ENCODE data around the gene KLHL3. TPM values are rescaled to one million over a fixed set of nuclear protein-coding genes. Genes with fewer than 3 reads are reported as not detected.

Gene KLHL3
- total RNA-seq, 5 donors from 2014 or later (not counting 1 experiment from before 2014, with no cell fraction given): 15.1 to 28.0 (median 26.5) TPM

DNA sequence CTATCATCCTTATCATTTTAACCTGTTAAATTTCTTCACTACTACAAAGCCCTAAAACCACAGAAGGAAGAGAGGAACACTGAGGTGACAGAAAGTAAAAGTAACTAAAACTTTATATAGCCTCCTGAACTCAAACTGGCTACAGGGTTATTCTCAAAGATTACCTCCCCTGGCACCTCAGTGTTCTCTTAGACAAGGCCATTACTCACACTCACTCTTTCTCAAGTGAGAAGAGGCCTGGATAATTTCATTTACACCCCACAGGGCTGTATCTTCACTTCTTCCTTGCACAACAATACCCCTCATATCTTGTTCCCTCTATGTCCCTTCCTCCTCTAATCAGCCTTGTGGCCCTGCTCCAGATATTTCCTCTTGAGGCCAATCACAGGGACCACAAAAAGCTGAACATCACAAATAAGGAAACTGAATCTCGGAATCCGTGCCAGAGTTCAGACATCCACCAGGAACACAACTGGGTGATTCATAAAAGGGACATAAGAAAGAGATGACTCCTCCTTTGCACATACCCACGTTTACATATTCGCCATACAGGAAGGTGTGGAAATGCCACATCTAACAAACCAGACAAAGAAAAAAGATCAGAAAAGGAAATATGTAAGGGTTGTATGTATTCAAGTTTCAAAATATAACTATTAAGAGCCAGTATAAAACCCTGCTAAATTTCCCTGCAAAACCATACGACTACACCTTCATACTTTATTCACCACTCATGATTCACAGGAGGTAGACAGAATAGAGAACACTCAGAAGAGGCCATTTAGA is 1.7 kb upstream of the KLHL3 start:
- ChIA-PET POLR2A (interaction anchor here in 1 of 2 donors (0.5 to 0.6 kb wide), 2 partner anchors 13 to 152 kb away, joined by 3 to 6 read pairs; partner anchors contain the start of gene PKD2L2), CTCF (interaction anchor here (1.0 to 3.2 kb wide), 5 partner anchors 9 to 76 kb away, joined by 4 to 15 read pairs (median 5); no protein-coding TSS in a partner anchor)
- ATAC-seq (replicated peaks in 1 of 4) (peak; percentile 61 to 82 (median 70)), DNase-seq (peak in 10 of 35 experiments; percentile 8 to 69 (median 25))
- no peaks in the 10 kb centered on the region for H3K36me3 Mint-ChIP-seq
- no peaks in the 10 kb centered on the region for H3K9me3 Mint-ChIP-seq
- no peak overlapping the region for H3K27ac Mint-ChIP-seq
- H3K4me1 Mint-ChIP-seq: peaks cover 0 to 16% (median 0%) of the 10 kb centered on the region in 3 donors
- H3K4me3 ChIP-seq (ENCODE audit: control insufficient read depth in 1 of 2, extremely low read depth in 1 of 2, low read length in 1 of 2): peak overlapping the region; percentile 3 to 5
- H3K9me3 ChIP-seq: no peaks in the 10 kb centered on the region
- no peaks in the 10 kb centered on the region for H3K27me3 Mint-ChIP-seq
- H3K27me3 ChIP-seq (replicated peaks in 1 of 2; ENCODE audit: control insufficient read depth in 2 of 2, extremely low read depth in 1 of 2, insufficient read depth in 2 of 2, low read length in 1 of 2): no peaks in the 10 kb centered on the region
- 10% methylated on average over 2 of the region's 5 CpGs for WGBS (ENCODE audit: insufficient coverage)
- H3K27ac ChIP-seq (ENCODE audit: low read length): peak overlapping the region; percentile 25
- H3K4me3 Mint-ChIP-seq: no peak overlapping the region
- H3K36me3 ChIP-seq (ENCODE audit: control insufficient read depth in 2 of 2, extremely low read depth in 1 of 2, insufficient read depth in 1 of 2, low read length in 1 of 2): no peaks in the 10 kb centered on the region
- H3K4me1 ChIP-seq (ENCODE audit: control insufficient read depth in 1 of 2, extremely low read depth in 1 of 2, insufficient read depth in 2 of 2, low read length in 2 of 2): peaks cover 34 to 37% of the 10 kb centered on the region in 2 experiments

DNA sequence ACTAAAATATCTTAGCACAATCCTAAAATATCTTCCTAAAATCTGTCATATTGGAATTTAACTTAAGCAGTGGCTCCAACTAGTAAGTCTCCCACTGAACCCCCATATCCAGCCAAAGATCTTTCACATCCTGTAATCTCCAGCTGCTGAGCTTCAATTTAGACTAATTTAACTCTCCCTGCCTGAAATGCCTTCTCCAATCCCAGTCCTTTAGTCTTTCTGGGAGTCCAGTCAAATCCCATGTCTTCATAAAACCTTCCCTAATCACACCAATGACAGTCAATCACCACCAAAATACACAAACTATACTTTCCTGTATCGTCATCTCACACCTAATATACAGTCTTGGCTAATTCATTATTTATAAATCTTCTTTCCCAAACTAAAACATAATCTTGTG is 607 bp upstream of the KLHL3 start:
- ChIA-PET POLR2A (interaction anchor here in 1 of 2 donors (0.6 to 1.3 kb wide), 3 partner anchors 17 to 607 kb away, joined by 3 to 4 read pairs (median 3); no protein-coding TSS in a partner anchor), CTCF (interaction anchor here (0.5 to 3.2 kb wide), 9 partner anchors 10 to 155 kb away, joined by 3 to 15 read pairs (median 5); no protein-coding TSS in a partner anchor)
- peak overlapping the region; percentile 25 for H3K27ac ChIP-seq (ENCODE audit: low read length)
- Mint-ChIP-seq H3K36me3 (no peaks in the 10 kb centered on the region), H3K27ac (no peak overlapping the region), H3K4me3 (no peak overlapping the region), H3K4me1 (peaks cover 0 to 16% (median 10%) of the 10 kb centered on the region in 3 donors), H3K27me3 (no peaks in the 10 kb centered on the region), H3K9me3 (no peaks in the 10 kb centered on the region)
- no peaks in the 10 kb centered on the region for H3K9me3 ChIP-seq
- ATAC-seq (replicated peaks in 1 of 4) (no peak), DNase-seq (no peak)
- peaks cover 37 to 41% of the 10 kb centered on the region in 2 experiments for H3K4me1 ChIP-seq (ENCODE audit: control insufficient read depth in 1 of 2, extremely low read depth in 1 of 2, insufficient read depth in 2 of 2, low read length in 2 of 2)
- no peaks in the 10 kb centered on the region for H3K27me3 ChIP-seq (replicated peaks in 1 of 2; ENCODE audit: control insufficient read depth in 2 of 2, extremely low read depth in 1 of 2, insufficient read depth in 2 of 2, low read length in 1 of 2)
- H3K4me3 ChIP-seq (ENCODE audit: control insufficient read depth in 1 of 2, extremely low read depth in 1 of 2, low read length in 1 of 2): no peak overlapping the region
- WGBS (ENCODE audit: insufficient coverage): no CpG with 5 or more reads among the region's 1 CpG
- H3K36me3 ChIP-seq (ENCODE audit: control insufficient read depth in 2 of 2, extremely low read depth in 1 of 2, insufficient read depth in 1 of 2, low read length in 1 of 2): no peaks in the 10 kb centered on the region

DNA sequence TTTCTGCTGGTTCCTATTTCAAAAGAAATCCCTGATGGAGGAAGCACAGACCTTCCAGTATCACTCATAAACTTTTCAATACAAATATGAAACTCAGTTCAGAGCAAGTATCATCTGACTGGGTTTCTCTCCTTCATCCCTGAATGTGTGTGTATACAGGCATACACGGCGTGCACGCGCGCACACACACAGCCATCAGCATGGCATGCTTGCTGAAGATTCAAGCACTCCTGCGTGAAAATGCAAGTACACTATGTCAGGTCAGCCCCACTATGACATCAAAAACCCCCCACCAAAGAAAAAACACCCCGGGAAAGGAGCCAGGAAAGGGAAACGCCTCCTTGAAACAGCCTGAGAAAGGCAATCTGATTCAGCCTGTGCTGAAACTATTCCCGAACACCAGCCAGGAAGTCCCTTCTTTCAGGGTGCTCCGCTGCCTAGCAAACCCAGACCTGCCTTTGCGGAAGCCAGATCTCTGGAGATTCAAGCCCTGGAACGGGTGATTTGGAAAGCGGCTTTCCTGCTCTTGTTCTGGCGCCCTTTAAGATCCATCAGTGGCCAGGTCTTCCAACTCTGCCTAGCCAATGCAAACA is 831 bp downstream of the KLHL3 start:
- H3K27me3 Mint-ChIP-seq: no peaks in the 10 kb centered on the region
- H3K9me3 ChIP-seq: no peaks in the 10 kb centered on the region
- H3K4me1 Mint-ChIP-seq: peaks cover 7 to 20% (median 19%) of the 10 kb centered on the region in 3 donors
- H3K27me3 ChIP-seq (replicated peaks in 1 of 2; ENCODE audit: control insufficient read depth in 2 of 2, extremely low read depth in 1 of 2, insufficient read depth in 2 of 2, low read length in 1 of 2): no peaks in the 10 kb centered on the region
- WGBS (ENCODE audit: insufficient coverage): 18% methylated on average over 13 of the region's 14 CpGs
- H3K27ac ChIP-seq (ENCODE audit: low read length): peak overlapping the region; percentile 27
- H3K4me1 ChIP-seq (ENCODE audit: control insufficient read depth in 1 of 2, extremely low read depth in 1 of 2, insufficient read depth in 2 of 2, low read length in 2 of 2): peaks cover 37 to 45% of the 10 kb centered on the region in 2 experiments
- peak overlapping the region; percentile 61 to 77 for H3K4me3 ChIP-seq (ENCODE audit: control insufficient read depth in 1 of 2, extremely low read depth in 1 of 2, low read length in 1 of 2)
- H3K27ac Mint-ChIP-seq: no peak overlapping the region
- ChIA-PET POLR2A (no interaction called here), CTCF (interaction anchor here (0.9 to 3.2 kb wide), 4 partner anchors 16 to 75 kb away, joined by 3 to 15 read pairs (median 8); no protein-coding TSS in a partner anchor)
- ATAC-seq (replicated peaks in 1 of 4) (peak; percentile 26 to 34 (median 29)), DNase-seq (peak in 7 of 35 experiments; percentile 0 to 44 (median 10))
- no peaks in the 10 kb centered on the region for H3K36me3 ChIP-seq (ENCODE audit: control insufficient read depth in 2 of 2, extremely low read depth in 1 of 2, insufficient read depth in 1 of 2, low read length in 1 of 2)
- no peaks in the 10 kb centered on the region for H3K9me3 Mint-ChIP-seq
- no peak overlapping the region for H3K4me3 Mint-ChIP-seq
- peaks cover 6% of the 10 kb centered on the region for H3K36me3 Mint-ChIP-seq

DNA sequence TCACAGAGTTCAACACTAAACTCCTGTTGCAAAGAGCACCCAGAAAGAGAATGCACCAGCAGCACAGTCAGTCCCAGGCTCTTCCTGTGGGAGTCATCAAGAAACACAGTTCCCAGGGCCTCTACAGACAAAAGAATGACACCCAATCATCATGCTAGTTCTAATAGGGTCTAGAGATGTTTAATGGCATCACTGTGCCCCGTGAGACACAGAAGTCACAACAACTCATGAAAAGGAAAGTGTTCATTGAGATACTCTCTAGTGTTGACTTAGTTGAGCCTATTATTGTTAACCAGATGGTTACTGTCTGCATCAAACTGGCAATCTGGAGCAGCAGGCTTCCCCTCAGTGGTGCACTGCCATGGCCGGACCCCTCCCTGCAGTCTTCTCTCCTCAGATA is 1.6 kb downstream of the KLHL3 start:
- H3K4me3 ChIP-seq (ENCODE audit: control insufficient read depth in 1 of 2, extremely low read depth in 1 of 2, low read length in 1 of 2): peak overlapping the region; percentile 61 to 77
- ATAC-seq (replicated peaks in 1 of 4) (no peak), DNase-seq (peak in 1 of 35 experiments; percentile 10)
- H3K4me1 ChIP-seq (ENCODE audit: control insufficient read depth in 1 of 2, extremely low read depth in 1 of 2, insufficient read depth in 2 of 2, low read length in 2 of 2): peaks cover 37 to 45% of the 10 kb centered on the region in 2 experiments
- peaks cover 6% of the 10 kb centered on the region for H3K36me3 Mint-ChIP-seq
- H3K36me3 ChIP-seq (ENCODE audit: control insufficient read depth in 2 of 2, extremely low read depth in 1 of 2, insufficient read depth in 1 of 2, low read length in 1 of 2): no peaks in the 10 kb centered on the region
- POLR2A ChIA-PET: no interaction called here
- no CpG with 5 or more reads among the region's 2 CpGs for WGBS (ENCODE audit: insufficient coverage)
- H3K9me3 Mint-ChIP-seq: no peaks in the 10 kb centered on the region
- CTCF ChIA-PET: interaction anchor here in 1 of 2 donors (1.5 to 2.6 kb wide), 2 partner anchors 17 to 74 kb away, joined by 5 to 11 read pairs; no protein-coding TSS in a partner anchor
- peaks cover 9 to 21% (median 12%) of the 10 kb centered on the region in 3 donors for H3K4me1 Mint-ChIP-seq
- no peak overlapping the region for H3K27ac Mint-ChIP-seq
- no peak overlapping the region for H3K27ac ChIP-seq (ENCODE audit: low read length)
- H3K27me3 ChIP-seq (replicated peaks in 1 of 2; ENCODE audit: control insufficient read depth in 2 of 2, extremely low read depth in 1 of 2, insufficient read depth in 2 of 2, low read length in 1 of 2): no peaks in the 10 kb centered on the region
- H3K4me3 Mint-ChIP-seq: no peak overlapping the region
- H3K9me3 ChIP-seq: no peaks in the 10 kb centered on the region
- no peaks in the 10 kb centered on the region for H3K27me3 Mint-ChIP-seq

GRCh38 chr5:137733922-137734321 is 2.0 kb downstream of the KLHL3 start:
- H3K4me1 ChIP-seq (ENCODE audit: control insufficient read depth in 1 of 2, extremely low read depth in 1 of 2, insufficient read depth in 2 of 2, low read length in 2 of 2): peaks cover 37 to 45% of the 10 kb centered on the region in 2 experiments
- no peak for DNase-seq
- Mint-ChIP-seq H3K9me3 (no peaks in the 10 kb centered on the region), H3K27ac (no peak overlapping the region), H3K4me3 (no peak overlapping the region), H3K27me3 (no peaks in the 10 kb centered on the region), H3K4me1 (peaks cover 9 to 21% (median 11%) of the 10 kb centered on the region in 3 donors), H3K36me3 (peaks cover 9% of the 10 kb centered on the region)
- peak overlapping the region; percentile 61 to 77 for H3K4me3 ChIP-seq (ENCODE audit: control insufficient read depth in 1 of 2, extremely low read depth in 1 of 2, low read length in 1 of 2)
- CTCF ChIA-PET: interaction anchor here (1.3 to 3.9 kb wide), 2 partner anchors 8 to 9 kb away, joined by 5 to 23 read pairs; no protein-coding TSS in a partner anchor
- no peaks in the 10 kb centered on the region for H3K27me3 ChIP-seq (replicated peaks in 1 of 2; ENCODE audit: control insufficient read depth in 2 of 2, extremely low read depth in 1 of 2, insufficient read depth in 2 of 2, low read length in 1 of 2)
- WGBS (ENCODE audit: insufficient coverage): 96% methylated on average over 3 of the region's 3 CpGs
- ATAC-seq (replicated peaks in 1 of 4): no peak
- H3K27ac ChIP-seq (ENCODE audit: low read length): no peak overlapping the region
- H3K36me3 ChIP-seq (ENCODE audit: control insufficient read depth in 2 of 2, extremely low read depth in 1 of 2, insufficient read depth in 1 of 2, low read length in 1 of 2): no peaks in the 10 kb centered on the region
- POLR2A ChIA-PET: no interaction called here
- no peaks in the 10 kb centered on the region for H3K9me3 ChIP-seq

DNA sequence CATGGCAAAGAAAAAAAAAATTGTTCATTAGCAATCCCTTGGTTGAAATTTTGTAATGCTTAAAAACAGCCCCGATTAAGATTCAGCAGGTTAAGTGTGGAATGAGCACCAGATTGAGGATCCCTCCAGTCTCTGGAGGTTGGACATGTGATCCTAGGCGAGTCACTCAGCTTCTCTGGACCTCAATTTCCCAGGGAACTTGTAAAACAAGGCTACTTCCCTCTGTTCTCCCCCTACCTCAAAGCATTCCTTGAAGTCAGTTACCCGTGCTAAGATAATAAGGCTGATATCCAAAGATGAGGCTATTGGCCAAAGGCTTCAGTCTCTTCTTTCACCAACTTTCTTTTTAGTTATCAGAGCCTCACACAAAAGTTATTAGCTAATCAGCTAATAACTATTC is 2.9 kb downstream of the KLHL3 start:
- WGBS (ENCODE audit: insufficient coverage): 60% methylated on average over 1 of the region's 3 CpGs
- no peaks in the 10 kb centered on the region for H3K27me3 ChIP-seq (replicated peaks in 1 of 2; ENCODE audit: control insufficient read depth in 2 of 2, extremely low read depth in 1 of 2, insufficient read depth in 2 of 2, low read length in 1 of 2)
- H3K36me3 Mint-ChIP-seq: peaks cover 9% of the 10 kb centered on the region
- CTCF ChIA-PET: interaction anchor here (0.6 to 3.9 kb wide), 5 partner anchors 9 to 482 kb away, joined by 3 to 23 read pairs (median 4); no protein-coding TSS in a partner anchor
- H3K4me3 Mint-ChIP-seq: no peak overlapping the region
- no peaks in the 10 kb centered on the region for H3K9me3 ChIP-seq
- no peaks in the 10 kb centered on the region for H3K36me3 ChIP-seq (ENCODE audit: control insufficient read depth in 2 of 2, extremely low read depth in 1 of 2, insufficient read depth in 1 of 2, low read length in 1 of 2)
- no peak overlapping the region for H3K4me3 ChIP-seq (ENCODE audit: control insufficient read depth in 1 of 2, extremely low read depth in 1 of 2, low read length in 1 of 2)
- POLR2A ChIA-PET: interaction anchor here in 1 of 2 donors (0.6 kb wide), 1 partner anchor 8 kb away, joined by 4 read pairs; no protein-coding TSS in a partner anchor
- no peaks in the 10 kb centered on the region for H3K9me3 Mint-ChIP-seq
- ATAC-seq (replicated peaks in 1 of 4): no peak
- H3K4me1 Mint-ChIP-seq: peaks cover 9 to 21% (median 11%) of the 10 kb centered on the region in 3 donors
- DNase-seq: no peak
- H3K27ac Mint-ChIP-seq: no peak overlapping the region
- no peak overlapping the region for H3K27ac ChIP-seq (ENCODE audit: low read length)
- no peaks in the 10 kb centered on the region for H3K27me3 Mint-ChIP-seq
- H3K4me1 ChIP-seq (ENCODE audit: control insufficient read depth in 1 of 2, extremely low read depth in 1 of 2, insufficient read depth in 2 of 2, low read length in 2 of 2): peaks cover 32 to 44% of the 10 kb centered on the region in 2 experiments
